Prostate gland (tissue), 2 donors: ENCODE data around the gene C22orf23.

Source experiments
- CTCF ChIP-seq, 4 experiments: fragments of 200-600 bp in 2 of 4; fragments of 450-650 bp in 2 of 4; sonication (generic) in 2 of 4; IDR thresholded peaks; 1 replicate in 3 of 4; 2 replicates in 1 of 4; pipeline ENCODE4 v1.5.1; 2016 to 2019; ENCODE audit warnings: antibody characterized with exemption in 4 of 4, mild to moderate bottlenecking in 2 of 4, moderate library complexity in 2 of 4
- POLR2A ChIP-seq: fragments of 450-650 bp; IDR thresholded peaks from one replicate; pipeline ENCODE4 v1.6.1; 2016; ENCODE audit warnings: antibody characterized with exemption, mild to moderate bottlenecking
- POLR2AphosphoS5 ChIP-seq: sonication (generic); formaldehyde crosslinking; IDR thresholded peaks from one replicate; pipeline ENCODE4 v1.6.1; 2017; ENCODE audit warnings: antibody characterized with exemption

- TF ChIP-seq CTCF (IDR thresholded peaks at IDR 0.05) (no peak), POLR2AphosphoS5 (no peak), POLR2A (no peak)
Observed at GRCh38 chr22:37957232-37957631, 3.8 kb upstream of the C22orf23 start.
